ENCODE data around the gene IKBKE.

Gene IKBKE

DNA sequence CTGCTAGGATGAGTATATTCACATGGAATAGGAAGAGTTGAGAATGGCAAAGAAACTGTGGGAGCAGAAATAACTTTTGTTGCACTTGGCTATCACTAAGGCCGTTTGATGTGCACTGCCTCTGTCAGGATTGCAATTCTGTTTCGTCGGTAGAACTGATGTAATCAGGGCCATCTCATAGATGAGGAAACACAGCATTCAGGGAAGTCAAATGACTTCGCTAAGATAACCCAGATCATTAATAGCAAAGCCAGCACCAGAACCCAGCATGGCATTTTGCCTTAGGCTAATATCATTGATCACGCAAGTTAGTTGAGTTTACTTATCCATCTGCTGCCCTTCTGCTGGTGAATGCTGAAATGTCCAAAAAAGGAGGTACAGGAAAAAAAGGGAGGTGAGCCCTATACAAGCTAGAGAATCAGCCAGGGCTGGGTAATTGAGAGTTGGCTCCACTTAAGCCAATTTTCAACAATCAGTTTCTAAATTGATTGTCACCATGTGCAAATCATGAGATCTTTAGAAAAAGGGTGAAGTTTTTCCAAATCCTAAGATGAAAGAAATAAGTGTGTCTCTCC lies 44.6 kb downstream of the IKBKE start:
- no peaks in the 10 kb centered on the region for H3K4me1 ChIP-seq
- no peak overlapping the region for H3K9ac ChIP-seq
- TF ChIP-seq, protein P1, sequence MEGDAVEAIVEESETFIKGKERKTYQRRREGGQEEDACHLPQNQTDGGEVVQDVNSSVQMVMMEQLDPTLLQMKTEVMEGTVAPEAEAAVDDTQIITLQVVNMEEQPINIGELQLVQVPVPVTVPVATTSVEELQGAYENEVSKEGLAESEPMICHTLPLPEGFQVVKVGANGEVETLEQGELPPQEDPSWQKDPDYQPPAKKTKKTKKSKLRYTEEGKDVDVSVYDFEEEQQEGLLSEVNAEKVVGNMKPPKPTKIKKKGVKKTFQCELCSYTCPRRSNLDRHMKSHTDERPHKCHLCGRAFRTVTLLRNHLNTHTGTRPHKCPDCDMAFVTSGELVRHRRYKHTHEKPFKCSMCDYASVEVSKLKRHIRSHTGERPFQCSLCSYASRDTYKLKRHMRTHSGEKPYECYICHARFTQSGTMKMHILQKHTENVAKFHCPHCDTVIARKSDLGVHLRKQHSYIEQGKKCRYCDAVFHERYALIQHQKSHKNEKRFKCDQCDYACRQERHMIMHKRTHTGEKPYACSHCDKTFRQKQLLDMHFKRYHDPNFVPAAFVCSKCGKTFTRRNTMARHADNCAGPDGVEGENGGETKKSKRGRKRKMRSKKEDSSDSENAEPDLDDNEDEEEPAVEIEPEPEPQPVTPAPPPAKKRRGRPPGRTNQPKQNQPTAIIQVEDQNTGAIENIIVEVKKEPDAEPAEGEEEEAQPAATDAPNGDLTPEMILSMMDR (IDR thresholded peaks at IDR 0.05), result no peak
- no peak overlapping the region for H2AFZ ChIP-seq
- no peaks in the 10 kb centered on the region for H3K27me3 ChIP-seq (ENCODE audit: control insufficient read depth, insufficient read depth, low read length)
- H3K4me2 ChIP-seq (ENCODE audit: low read length), result no peak overlapping the region
- no peak overlapping the region for H3K27ac ChIP-seq
- H3K9me3 ChIP-seq (ENCODE audit: control insufficient read depth, low read length), result no peaks in the 10 kb centered on the region
- H3K36me3 ChIP-seq (ENCODE audit: control insufficient read depth, insufficient read depth, low read length), result no peaks in the 10 kb centered on the region
- H3K4me3 ChIP-seq (ENCODE audit: low read depth, low read length), result no peak overlapping the region
- no peaks in the 10 kb centered on the region for H3K79me2 ChIP-seq

GRCh38 chr1:206516728-206516990 lies 46.4 kb downstream of the IKBKE start:
- Histone ChIP-seq H3K4me1 (no peaks in the 10 kb centered on the region), H3K27ac (no peak overlapping the region)

DNA sequence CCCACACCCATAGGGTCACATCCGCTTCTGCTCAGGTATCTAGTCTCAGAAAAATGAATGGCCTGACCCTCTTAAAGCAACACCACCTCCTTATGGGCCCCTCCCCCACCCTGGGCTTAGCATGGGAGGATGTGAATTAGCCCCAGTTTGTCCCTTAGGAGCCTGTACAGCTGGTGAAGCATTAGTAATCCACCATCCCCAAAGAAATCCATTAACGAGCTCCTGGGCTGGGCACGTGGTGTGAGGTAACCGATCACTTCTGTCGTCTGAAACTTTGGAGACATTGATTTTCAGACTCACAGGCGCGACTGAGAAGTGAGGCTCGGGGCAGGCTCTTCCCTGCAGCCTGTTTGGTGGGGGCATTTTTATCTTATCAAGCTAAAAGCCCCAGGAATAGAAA lies 47.5 kb downstream of the IKBKE start:
- Histone ChIP-seq H3K27ac (no peak overlapping the region), H3K4me3 (ENCODE audit: low read depth, low read length) (no peak overlapping the region), H3K36me3 (ENCODE audit: control insufficient read depth, insufficient read depth, low read length) (no peaks in the 10 kb centered on the region), H3K4me1 (no peaks in the 10 kb centered on the region), H3K27me3 (ENCODE audit: control insufficient read depth, insufficient read depth, low read length) (no peaks in the 10 kb centered on the region), H2AFZ (no peak overlapping the region), H3K9me3 (ENCODE audit: control insufficient read depth, low read length) (no peaks in the 10 kb centered on the region), H3K4me2 (ENCODE audit: low read length) (no peak overlapping the region), H3K79me2 (no peaks in the 10 kb centered on the region), H3K9ac (no peak overlapping the region)
- TF ChIP-seq, protein P1 (IDR thresholded peaks at IDR 0.05), result no peak

More at GRCh38 chr1:206516728-206516990, 46.4 kb downstream of the IKBKE start:
- H3K27me3 ChIP-seq (ENCODE audit: control insufficient read depth, insufficient read depth, low read length), result no peaks in the 10 kb centered on the region
- no peaks in the 10 kb centered on the region for H3K36me3 ChIP-seq (ENCODE audit: control insufficient read depth, insufficient read depth, low read length)
- H3K4me2 ChIP-seq (ENCODE audit: low read length), result no peak overlapping the region
- TF ChIP-seq, protein P1 (IDR thresholded peaks at IDR 0.05), result no peak
- H2AFZ ChIP-seq, result no peak overlapping the region
- no peaks in the 10 kb centered on the region for H3K9me3 ChIP-seq (ENCODE audit: control insufficient read depth, low read length)
- H3K79me2 ChIP-seq, result no peaks in the 10 kb centered on the region
- H3K9ac ChIP-seq, result no peak overlapping the region
- no peak overlapping the region for H3K4me3 ChIP-seq (ENCODE audit: low read depth, low read length)

- H2AFZ ChIP-seq, result no peak overlapping the region
- H3K4me2 ChIP-seq (ENCODE audit: low read length), result no peak overlapping the region
- H3K9ac ChIP-seq, result no peak overlapping the region
- H3K79me2 ChIP-seq, result no peaks in the 10 kb centered on the region
- H3K27ac ChIP-seq, result no peak overlapping the region
- no peaks in the 10 kb centered on the region for H3K4me1 ChIP-seq
- no peak overlapping the region for H3K4me3 ChIP-seq (ENCODE audit: low read depth, low read length)
- no peaks in the 10 kb centered on the region for H3K9me3 ChIP-seq (ENCODE audit: control insufficient read depth, low read length)
- no peaks in the 10 kb centered on the region for H3K36me3 ChIP-seq (ENCODE audit: control insufficient read depth, insufficient read depth, low read length)
- H3K27me3 ChIP-seq (ENCODE audit: control insufficient read depth, insufficient read depth, low read length), result no peaks in the 10 kb centered on the region
- TF ChIP-seq, protein P1 (IDR thresholded peaks at IDR 0.05), result no peak
These were observed 47.9 kb downstream of the IKBKE start for GRCh38 chr1:206518206-206518605.

- H3K27ac ChIP-seq, result no peak overlapping the region
- no peaks in the 10 kb centered on the region for H3K27me3 ChIP-seq (ENCODE audit: control insufficient read depth, insufficient read depth, low read length)
- no peaks in the 10 kb centered on the region for H3K4me1 ChIP-seq
- H3K9me3 ChIP-seq (ENCODE audit: control insufficient read depth, low read length), result no peaks in the 10 kb centered on the region
- no peaks in the 10 kb centered on the region for H3K79me2 ChIP-seq
- no peak overlapping the region for H3K4me2 ChIP-seq (ENCODE audit: low read length)
- H3K9ac ChIP-seq, result no peak overlapping the region
- H3K4me3 ChIP-seq (ENCODE audit: low read depth, low read length), result no peak overlapping the region
- H3K36me3 ChIP-seq (ENCODE audit: control insufficient read depth, insufficient read depth, low read length), result no peaks in the 10 kb centered on the region
- H2AFZ ChIP-seq, result no peak overlapping the region
- TF ChIP-seq, protein P1 (IDR thresholded peaks at IDR 0.05), result no peak
These were observed 48.5 kb downstream of the IKBKE start for GRCh38 chr1:206518743-206519142.

Data from parathyroid adenoma (tissue), 2 donors.